SK-N-SH (cell line): ENCODE results near the gene DCAF11. TPM values are rescaled to one million over a fixed set of nuclear protein-coding genes. Genes with fewer than 3 reads are reported as not detected.

Experiments
- CTCF ChIA-PET: fragments of 300-600, 350-600 bp; formaldehyde crosslinking; extraction: SDS; loops from one replicate; lab custom pipeline; 2021; lab: Yijun Ruan, JAX
- POLR2A ChIA-PET: fragments of 350-600 bp; sonication (Branson Sonifier 250); formaldehyde crosslinking; extraction: SDS; loops from one replicate; lab custom pipeline; 2020; ENCODE audit warnings: antibody characterized with exemption, inconsistent platforms; lab: Yijun Ruan, JAX
- DNase-seq: peaks from one replicate; pipeline ENCODE4 v3.0.0; 2012
- H2AFZ ChIP-seq: fragments of 200-600 bp; sonication (generic); 2 replicates; pipeline ENCODE4 v1.8.1; 2016; ENCODE audit warnings: antibody characterized with exemption, mild to moderate bottlenecking, low read depth
- H3F3A ChIP-seq: fragments of 200-600 bp; sonication (generic); replicated peaks from 2 replicates; pipeline ENCODE3; 2016; ENCODE audit warnings: antibody characterized with exemption, mild to moderate bottlenecking; ENCODE audit not compliant: insufficient read depth
- H3K27ac ChIP-seq, 2 experiments: fragments of 200-500 bp in 1 of 2; fragments of 200-600 bp in 1 of 2; sonication (Bioruptor generic) in 1 of 2; sonication (generic), shearing (Covaris generic) in 1 of 2; 2 replicates each; pipeline versions ENCODE4 v1.5.1 to v1.6.1; 2014 to 2016; ENCODE audit warnings: low read depth in 2 of 2, inconsistent platforms in 1 of 2, low read length in 1 of 2, mild to moderate bottlenecking in 1 of 2, mixed read lengths in 1 of 2
- H3K27me3 ChIP-seq: fragments of 200-600 bp; sonication (generic), shearing (Covaris generic); 2 replicates; pipeline ENCODE4 v1.6.1; 2016; ENCODE audit warnings: mixed run types; ENCODE audit not compliant: insufficient read depth
- H3K36me3 ChIP-seq, 2 experiments: fragments of 200-500 bp in 1 of 2; fragments of 200-600 bp in 1 of 2; sonication (Bioruptor generic) in 1 of 2; sonication (generic) in 1 of 2; replicated peaks in 1 of 2; 2 replicates each; pipeline versions ENCODE3 to v1.5.1; 2014 to 2016; ENCODE audit warnings: low read length in 1 of 2, mild to moderate bottlenecking in 1 of 2; ENCODE audit not compliant: insufficient read depth in 2 of 2, control insufficient read depth in 1 of 2
- H3K4me1 ChIP-seq, 2 experiments: fragments of 200-500 bp in 1 of 2; fragments of 200-600 bp in 1 of 2; sonication (Bioruptor generic) in 1 of 2; sonication (generic), shearing (Covaris generic) in 1 of 2; 2 replicates each; pipeline versions ENCODE4 v1.5.1 to v1.6.1; 2014 to 2016; ENCODE audit warnings: low read depth in 1 of 2, low read length in 1 of 2, mixed run types in 1 of 2; ENCODE audit not compliant: insufficient read depth in 2 of 2, control insufficient read depth in 1 of 2
- H3K4me2 ChIP-seq: fragments of 200-600 bp; sonication (generic), shearing (Covaris generic); 2 replicates; pipeline ENCODE4 v1.6.1; 2017; ENCODE audit warnings: mixed run types
- H3K4me3 ChIP-seq, 2 experiments: fragments of 200-500 bp in 1 of 2; fragments of 200-600 bp in 1 of 2; sonication (Bioruptor generic) in 1 of 2; sonication (generic), shearing (Covaris generic) in 1 of 2; 2 replicates each; pipeline versions ENCODE4 v1.5.1 to v1.8.1; 2014 to 2016; ENCODE audit warnings: low read depth in 2 of 2, inconsistent platforms in 1 of 2, low read length in 1 of 2, mild to moderate bottlenecking in 1 of 2, mixed read lengths in 1 of 2, moderate library complexity in 1 of 2
- H3K79me2 ChIP-seq: fragments of 200-600 bp; sonication (generic); 2 replicates; pipeline ENCODE4 v1.8.1; 2017; ENCODE audit warnings: mild to moderate bottlenecking; ENCODE audit not compliant: insufficient read depth
- H3K9ac ChIP-seq: fragments of 200-600 bp; sonication (generic); 2 replicates; pipeline ENCODE4 v1.6.1; 2017; ENCODE audit warnings: mixed run types
- H3K9me2 ChIP-seq: fragments of 200-600 bp; sonication (generic); 2 replicates; pipeline ENCODE4 v1.6.1; 2017; ENCODE audit warnings: mixed run types
- H3K9me3 ChIP-seq: fragments of 200-600 bp; sonication (generic); 2 replicates; pipeline ENCODE4 v1.6.1; 2017; ENCODE audit warnings: mixed run types, mild to moderate bottlenecking, moderate library complexity
- H4K20me1 ChIP-seq: fragments of 200-600 bp; sonication (generic); 2 replicates; pipeline ENCODE4 v1.6.1; 2017; ENCODE audit warnings: mild to moderate bottlenecking, mixed run types; ENCODE audit not compliant: insufficient read depth
- CHD2 ChIP-seq: fragments of 150-350 bp; IDR thresholded peaks from 2 replicates; pipeline ENCODE4 v1.6.1; 2018; ENCODE audit warnings: low read length; ENCODE audit not compliant: partially characterized antibody
- EP300 ChIP-seq, 2 experiments: IDR thresholded peaks; 2 replicates each; pipeline versions ENCODE4 v1.4.0 to v1.6.1; 2012; ENCODE audit warnings: borderline replicate concordance in 1 of 2, low read depth in 1 of 2, low read length in 1 of 2
- FOSL2 ChIP-seq: IDR thresholded peaks from 2 replicates; pipeline ENCODE4 v1.4.0; 2012; ENCODE audit warnings: low read depth, mild to moderate bottlenecking, moderate library complexity, borderline replicate concordance
- FOXM1 ChIP-seq: IDR thresholded peaks from 2 replicates; pipeline ENCODE4 v1.4.0; 2012; ENCODE audit warnings: low read depth, mild to moderate bottlenecking
- GABPA ChIP-seq: IDR thresholded peaks from 2 replicates; pipeline ENCODE4 v1.4.0; 2012; ENCODE audit warnings: low read depth, mild to moderate bottlenecking
- GATA2 ChIP-seq: sonication (generic); formaldehyde crosslinking; IDR thresholded peaks from 2 replicates; pipeline ENCODE4 v1.5.0; 2020; ENCODE audit warnings: mild to moderate bottlenecking, missing genetic modification reagents
- IRF3 ChIP-seq: fragments of 150-350 bp; IDR thresholded peaks from 2 replicates; pipeline ENCODE4 v1.6.1; 2016; ENCODE audit warnings: mild to moderate bottlenecking, low read depth, low read length
- JUND ChIP-seq: IDR thresholded peaks from 2 replicates; pipeline ENCODE4 v1.4.0; 2012
- MAX ChIP-seq: IDR thresholded peaks from 2 replicates; pipeline ENCODE4 v1.4.0; 2012; ENCODE audit warnings: low read depth
- NRF1 ChIP-seq: IDR thresholded peaks from 2 replicates; pipeline ENCODE4 v1.6.1; 2012; ENCODE audit warnings: low read depth, mild to moderate bottlenecking, low read length
- RAD21 ChIP-seq: IDR thresholded peaks from 2 replicates; pipeline ENCODE4 v1.6.1; 2012; ENCODE audit warnings: mild to moderate bottlenecking, low read length
- RFX5 ChIP-seq: IDR thresholded peaks from 2 replicates; pipeline ENCODE4 v1.6.1; 2012; ENCODE audit warnings: mild to moderate bottlenecking, improper control_type of control experiment, low read length
- RXRA ChIP-seq: IDR thresholded peaks from 2 replicates; pipeline ENCODE4 v1.4.0; 2012; ENCODE audit warnings: low read depth, mild to moderate bottlenecking, borderline replicate concordance
- SIN3A ChIP-seq: IDR thresholded peaks from 2 replicates; pipeline ENCODE4 v1.6.1; 2012; ENCODE audit warnings: low read depth, mild to moderate bottlenecking, low read length, moderate library complexity, borderline replicate concordance
- TEAD4 ChIP-seq: IDR thresholded peaks from 2 replicates; pipeline ENCODE4 v1.4.0; 2012; ENCODE audit warnings: mild to moderate bottlenecking, borderline replicate concordance; ENCODE audit not compliant: insufficient read depth
- USF2 ChIP-seq: fragments of 150-350 bp; IDR thresholded peaks from 2 replicates; pipeline ENCODE4 v1.6.1; 2017; ENCODE audit warnings: antibody characterized with exemption, low read length, low read depth, borderline replicate concordance
- ZBTB33 ChIP-seq: IDR thresholded peaks from 2 replicates; pipeline ENCODE4 v1.4.0; 2012; ENCODE audit warnings: low read depth, borderline replicate concordance
- WGBS: methylation state at CpG from one replicate; pipeline ENCODE4 v1.1.6; 2017; ENCODE audit warnings: low lambda C conversion rate; 5-methylcytosine and 5-hydroxymethylcytosine counted together
- polyA plus RNA-seq, 3 experiments: library from polyadenylated mRNA; depleted of rRNA; stranded (reverse); fragments of >200 nt; gene quantifications; 2 replicates each; pipeline ENCODE4 v1.2.3, GENCODE V29; 2012
- TF ChIP-seq, protein P1 (sequence below): fragments of 200-600 bp; sonication (generic); IDR thresholded peaks from 2 replicates; pipeline ENCODE4 v1.6.1; 2017; ENCODE audit warnings: antibody characterized with exemption, mild to moderate bottlenecking, moderate library complexity
- TF ChIP-seq, protein P2 (sequence below): IDR thresholded peaks from 2 replicates; pipeline ENCODE4 v1.6.1; 2012; ENCODE audit warnings: mild to moderate bottlenecking, low read depth, low read length, moderate library complexity
- TF ChIP-seq, protein P3 (sequence below): IDR thresholded peaks from 2 replicates; pipeline ENCODE4 v1.4.0; 2012; ENCODE audit warnings: low read depth, borderline replicate concordance

Gene DCAF11
- polyA plus RNA-seq, 1 of the 3 experiments (the other 2 are of a cell fraction), result 34.6 TPM

DNA sequence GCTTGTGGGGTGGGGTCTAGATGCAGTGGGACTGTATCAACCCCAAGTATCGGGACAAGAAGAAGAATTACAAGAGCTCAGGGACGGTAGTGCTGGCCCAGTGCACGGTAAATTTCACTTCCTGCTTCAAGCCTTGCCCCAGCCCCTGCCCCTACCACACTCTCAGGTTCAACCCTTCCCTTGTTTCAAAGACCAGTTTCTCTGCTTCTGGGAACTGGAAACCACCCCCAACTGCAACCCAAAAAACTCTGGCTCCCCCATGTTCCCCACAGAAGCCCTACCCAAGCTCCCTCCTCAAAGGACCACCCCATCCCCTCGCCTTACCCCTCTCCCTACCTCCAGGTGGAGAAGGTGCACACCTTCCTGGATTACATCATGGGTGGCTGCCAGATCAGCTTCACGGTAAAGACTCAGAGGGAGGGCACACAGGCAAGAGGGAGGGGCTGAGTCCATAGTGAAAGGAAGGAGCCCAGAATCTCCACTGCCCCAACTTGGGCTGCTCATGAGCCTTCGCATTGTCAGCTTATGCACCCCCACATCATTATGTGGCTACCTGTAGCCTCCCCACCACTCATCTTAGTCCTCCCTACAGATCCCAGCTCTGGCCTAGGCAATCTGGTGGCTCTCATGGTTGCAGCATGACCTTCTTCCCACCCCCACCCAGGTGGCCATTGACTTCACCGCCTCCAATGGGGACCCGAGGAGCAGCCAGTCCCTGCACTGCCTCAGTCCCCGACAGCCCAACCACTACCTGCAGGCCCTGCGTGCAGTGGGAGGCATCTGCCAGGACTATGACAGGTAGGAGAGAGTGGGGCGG, 38.9 kb upstream of the DCAF11 start:
- H3K4me2 ChIP-seq, result no peak overlapping the region
- no peaks in the 10 kb centered on the region for H4K20me1 ChIP-seq
- no peak overlapping the region for H2AFZ ChIP-seq
- H3K27ac ChIP-seq, result no peak overlapping the region
- DNase-seq, result no peak
- no peaks in the 10 kb centered on the region for H3K79me2 ChIP-seq
- 68% methylated on average over 10 of the region's 11 CpGs for WGBS
- POLR2A ChIA-PET, result no interaction called here
- H3K4me1 ChIP-seq, result peaks cover 0 to 21% of the 10 kb centered on the region in 2 experiments; a peak in 1 of 4 replicates
- no peaks in the 10 kb centered on the region for H3F3A ChIP-seq
- H3K27me3 ChIP-seq, result no peaks in the 10 kb centered on the region; the same call in 1 of the 2 replicates
- H3K4me3 ChIP-seq, result no peak overlapping the region
- CTCF ChIA-PET, result interaction anchor here (1.2 to 42.8 kb wide), 3 partner anchors 9 to 24 kb away, joined by 4 to 1159 read pairs (median 284); partner anchors contain the start of gene PCK2
- H3K9ac ChIP-seq, result no peak overlapping the region
- H3K9me3 ChIP-seq, result no peaks in the 10 kb centered on the region
- no peaks in the 10 kb centered on the region for H3K9me2 ChIP-seq
- TF ChIP-seq, protein P1, sequence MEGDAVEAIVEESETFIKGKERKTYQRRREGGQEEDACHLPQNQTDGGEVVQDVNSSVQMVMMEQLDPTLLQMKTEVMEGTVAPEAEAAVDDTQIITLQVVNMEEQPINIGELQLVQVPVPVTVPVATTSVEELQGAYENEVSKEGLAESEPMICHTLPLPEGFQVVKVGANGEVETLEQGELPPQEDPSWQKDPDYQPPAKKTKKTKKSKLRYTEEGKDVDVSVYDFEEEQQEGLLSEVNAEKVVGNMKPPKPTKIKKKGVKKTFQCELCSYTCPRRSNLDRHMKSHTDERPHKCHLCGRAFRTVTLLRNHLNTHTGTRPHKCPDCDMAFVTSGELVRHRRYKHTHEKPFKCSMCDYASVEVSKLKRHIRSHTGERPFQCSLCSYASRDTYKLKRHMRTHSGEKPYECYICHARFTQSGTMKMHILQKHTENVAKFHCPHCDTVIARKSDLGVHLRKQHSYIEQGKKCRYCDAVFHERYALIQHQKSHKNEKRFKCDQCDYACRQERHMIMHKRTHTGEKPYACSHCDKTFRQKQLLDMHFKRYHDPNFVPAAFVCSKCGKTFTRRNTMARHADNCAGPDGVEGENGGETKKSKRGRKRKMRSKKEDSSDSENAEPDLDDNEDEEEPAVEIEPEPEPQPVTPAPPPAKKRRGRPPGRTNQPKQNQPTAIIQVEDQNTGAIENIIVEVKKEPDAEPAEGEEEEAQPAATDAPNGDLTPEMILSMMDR, result no peak
- TF ChIP-seq TEAD4, result no peak
- TF ChIP-seq MAX, result no peak
- no peak for TF ChIP-seq IRF3
- no peak for TF ChIP-seq ZBTB33
- TF ChIP-seq RXRA, result no peak
- no peak for TF ChIP-seq GATA2
- no peak for TF ChIP-seq SIN3A
- no peak for TF ChIP-seq CHD2
- TF ChIP-seq RAD21, result no peak
- TF ChIP-seq FOSL2, result no peak
- TF ChIP-seq JUND, result no peak
- TF ChIP-seq, protein P2, sequence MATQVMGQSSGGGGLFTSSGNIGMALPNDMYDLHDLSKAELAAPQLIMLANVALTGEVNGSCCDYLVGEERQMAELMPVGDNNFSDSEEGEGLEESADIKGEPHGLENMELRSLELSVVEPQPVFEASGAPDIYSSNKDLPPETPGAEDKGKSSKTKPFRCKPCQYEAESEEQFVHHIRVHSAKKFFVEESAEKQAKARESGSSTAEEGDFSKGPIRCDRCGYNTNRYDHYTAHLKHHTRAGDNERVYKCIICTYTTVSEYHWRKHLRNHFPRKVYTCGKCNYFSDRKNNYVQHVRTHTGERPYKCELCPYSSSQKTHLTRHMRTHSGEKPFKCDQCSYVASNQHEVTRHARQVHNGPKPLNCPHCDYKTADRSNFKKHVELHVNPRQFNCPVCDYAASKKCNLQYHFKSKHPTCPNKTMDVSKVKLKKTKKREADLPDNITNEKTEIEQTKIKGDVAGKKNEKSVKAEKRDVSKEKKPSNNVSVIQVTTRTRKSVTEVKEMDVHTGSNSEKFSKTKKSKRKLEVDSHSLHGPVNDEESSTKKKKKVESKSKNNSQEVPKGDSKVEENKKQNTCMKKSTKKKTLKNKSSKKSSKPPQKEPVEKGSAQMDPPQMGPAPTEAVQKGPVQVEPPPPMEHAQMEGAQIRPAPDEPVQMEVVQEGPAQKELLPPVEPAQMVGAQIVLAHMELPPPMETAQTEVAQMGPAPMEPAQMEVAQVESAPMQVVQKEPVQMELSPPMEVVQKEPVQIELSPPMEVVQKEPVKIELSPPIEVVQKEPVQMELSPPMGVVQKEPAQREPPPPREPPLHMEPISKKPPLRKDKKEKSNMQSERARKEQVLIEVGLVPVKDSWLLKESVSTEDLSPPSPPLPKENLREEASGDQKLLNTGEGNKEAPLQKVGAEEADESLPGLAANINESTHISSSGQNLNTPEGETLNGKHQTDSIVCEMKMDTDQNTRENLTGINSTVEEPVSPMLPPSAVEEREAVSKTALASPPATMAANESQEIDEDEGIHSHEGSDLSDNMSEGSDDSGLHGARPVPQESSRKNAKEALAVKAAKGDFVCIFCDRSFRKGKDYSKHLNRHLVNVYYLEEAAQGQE, result no peak
- TF ChIP-seq, protein P3, sequence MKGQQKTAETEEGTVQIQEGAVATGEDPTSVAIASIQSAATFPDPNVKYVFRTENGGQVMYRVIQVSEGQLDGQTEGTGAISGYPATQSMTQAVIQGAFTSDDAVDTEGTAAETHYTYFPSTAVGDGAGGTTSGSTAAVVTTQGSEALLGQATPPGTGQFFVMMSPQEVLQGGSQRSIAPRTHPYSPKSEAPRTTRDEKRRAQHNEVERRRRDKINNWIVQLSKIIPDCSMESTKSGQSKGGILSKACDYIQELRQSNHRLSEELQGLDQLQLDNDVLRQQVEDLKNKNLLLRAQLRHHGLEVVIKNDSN, result no peak
- no peak for TF ChIP-seq FOXM1
- TF ChIP-seq GABPA, result no peak
- TF ChIP-seq NRF1, result no peak
- TF ChIP-seq EP300 (IDR thresholded peaks at IDR 0.05; ENCODE audit: borderline replicate concordance in 1 of 2, low read depth in 1 of 2, low read length in 1 of 2), result no peak
- TF ChIP-seq RFX5, result no peak
- no peak for TF ChIP-seq USF2
- no peaks in the 10 kb centered on the region for H3K36me3 ChIP-seq
